Measurements from ENCODE around the gene SULF2.

DNA sequence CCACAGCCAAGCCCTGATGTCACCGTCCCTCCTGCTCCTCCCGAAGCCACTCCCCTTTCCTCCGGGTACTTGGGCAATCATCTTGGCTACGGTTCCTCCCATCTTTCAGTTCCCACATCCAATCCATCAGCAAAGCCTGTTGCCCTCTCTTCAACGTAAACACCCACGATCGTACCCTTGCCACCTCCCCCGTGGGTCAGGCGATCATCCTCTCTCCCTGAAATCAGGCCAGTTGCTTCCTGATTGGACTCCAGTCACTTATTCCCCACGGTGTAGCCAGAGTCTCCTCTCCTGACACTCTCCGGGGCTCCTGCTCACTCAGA is 44.5 kb downstream of the SULF2 start:
- TF ChIP-seq GATA2 (IDR thresholded peaks at IDR 0.05; ENCODE audit: low read depth, low read length) (no peak), GATA3 (IDR thresholded peaks at IDR 0.05; ENCODE audit: low read depth, low read length) (no peak)

Data from SH-SY5Y (cell line).